Neuron (in vitro differentiated cells): ENCODE results near the gene ZNF853.
A peak's percentile ranks its signal among the peaks of the same experiment; 100 is the strongest.

Source experiments
- H2AFZ ChIP-seq: one replicate; pipeline ENCODE4 v1.6.1; 2013; ENCODE audit warnings: low read depth, mild to moderate bottlenecking, inconsistent platforms, low read length, moderate library complexity
- H3K27me3 ChIP-seq: one replicate; pipeline ENCODE4 v1.6.1; 2013; ENCODE audit warnings: low read length; ENCODE audit not compliant: insufficient read depth
- H3K36me3 ChIP-seq: one replicate; pipeline ENCODE4 v1.6.1; 2013; ENCODE audit warnings: low read length; ENCODE audit not compliant: insufficient read depth
- H3K4me1 ChIP-seq: one replicate; pipeline ENCODE4 v1.6.1; 2013; ENCODE audit warnings: low read length; ENCODE audit not compliant: insufficient read depth
- H3K4me3 ChIP-seq: 2 replicates; pipeline ENCODE4 v1.5.1; 2013; ENCODE audit warnings: mild to moderate bottlenecking, low read length, moderate library complexity
- H3K9me3 ChIP-seq: one replicate; pipeline ENCODE4 v1.6.1; 2013; ENCODE audit warnings: low read length

The ZNF853 gene

DNA sequence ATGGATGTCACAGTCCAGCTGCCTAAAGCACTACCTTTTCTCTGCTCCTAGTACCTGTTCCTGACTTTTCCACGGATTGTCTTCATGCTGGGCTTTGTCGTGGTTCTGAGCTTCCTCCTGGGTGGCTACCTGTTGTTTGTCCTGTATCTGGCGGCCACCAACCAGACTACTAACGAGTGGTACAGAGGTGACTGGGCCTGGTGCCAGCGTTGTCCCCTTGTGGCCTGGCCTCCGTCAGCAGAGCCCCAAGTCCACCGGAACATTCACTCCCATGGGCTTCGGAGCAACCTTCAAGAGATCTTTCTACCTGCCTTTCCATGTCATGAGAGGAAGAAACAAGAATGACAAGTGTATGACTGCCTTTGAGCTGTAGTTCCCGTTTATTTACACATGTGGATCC is 26.8 kb upstream of the ZNF853 start:
- Histone ChIP-seq H3K4me1 (peaks cover 10% of the 10 kb centered on the region), H3K4me3 (no peak overlapping the region), H3K36me3 (peaks cover 23% of the 10 kb centered on the region)

DNA sequence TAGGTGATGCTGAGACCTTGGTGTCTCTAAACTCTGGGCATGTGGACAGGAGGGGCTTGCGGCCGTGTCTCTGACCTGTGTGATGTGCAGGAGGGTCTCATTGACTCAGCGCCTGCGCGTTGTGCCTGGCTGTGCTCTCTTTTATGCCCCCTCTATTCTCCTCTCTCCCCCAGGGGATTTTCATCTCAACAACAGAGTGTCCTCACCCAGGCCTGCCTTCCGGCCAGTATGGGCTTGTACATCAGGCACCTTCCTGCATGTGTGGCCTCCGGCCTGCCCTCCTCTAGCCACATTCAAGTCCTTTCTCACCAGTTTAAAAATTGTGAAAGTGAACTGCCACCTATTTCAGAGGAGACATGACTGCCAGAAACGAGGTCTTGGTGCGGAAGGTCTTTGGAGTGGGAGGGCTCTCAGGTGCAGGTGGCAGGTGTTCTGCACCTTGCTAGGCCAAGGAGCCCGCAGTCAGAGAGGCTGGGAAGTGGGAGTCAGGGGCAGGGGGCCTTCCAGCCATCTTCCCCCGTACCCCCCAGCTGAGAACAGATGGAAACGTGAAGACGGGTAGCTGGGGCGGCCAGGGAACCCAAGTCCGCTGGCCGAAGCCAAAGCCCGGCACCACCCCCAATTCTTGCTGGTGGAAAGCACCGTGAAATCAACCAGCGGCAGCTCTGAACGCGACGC is 26.1 kb upstream of the ZNF853 start:
- Histone ChIP-seq H3K4me1 (peaks cover 10% of the 10 kb centered on the region), H3K27me3 (no peaks in the 10 kb centered on the region), H3K9me3 (no peaks in the 10 kb centered on the region), H2AFZ (peak overlapping the region; percentile 70), H3K4me3 (peak overlapping the region; percentile 28), H3K36me3 (peaks cover 30% of the 10 kb centered on the region)

More for the DNA sequence above, 26.8 kb upstream of the ZNF853 start:
- no peaks in the 10 kb centered on the region for H3K27me3 ChIP-seq
- H2AFZ ChIP-seq = no peak overlapping the region
- H3K9me3 ChIP-seq = no peaks in the 10 kb centered on the region

DNA sequence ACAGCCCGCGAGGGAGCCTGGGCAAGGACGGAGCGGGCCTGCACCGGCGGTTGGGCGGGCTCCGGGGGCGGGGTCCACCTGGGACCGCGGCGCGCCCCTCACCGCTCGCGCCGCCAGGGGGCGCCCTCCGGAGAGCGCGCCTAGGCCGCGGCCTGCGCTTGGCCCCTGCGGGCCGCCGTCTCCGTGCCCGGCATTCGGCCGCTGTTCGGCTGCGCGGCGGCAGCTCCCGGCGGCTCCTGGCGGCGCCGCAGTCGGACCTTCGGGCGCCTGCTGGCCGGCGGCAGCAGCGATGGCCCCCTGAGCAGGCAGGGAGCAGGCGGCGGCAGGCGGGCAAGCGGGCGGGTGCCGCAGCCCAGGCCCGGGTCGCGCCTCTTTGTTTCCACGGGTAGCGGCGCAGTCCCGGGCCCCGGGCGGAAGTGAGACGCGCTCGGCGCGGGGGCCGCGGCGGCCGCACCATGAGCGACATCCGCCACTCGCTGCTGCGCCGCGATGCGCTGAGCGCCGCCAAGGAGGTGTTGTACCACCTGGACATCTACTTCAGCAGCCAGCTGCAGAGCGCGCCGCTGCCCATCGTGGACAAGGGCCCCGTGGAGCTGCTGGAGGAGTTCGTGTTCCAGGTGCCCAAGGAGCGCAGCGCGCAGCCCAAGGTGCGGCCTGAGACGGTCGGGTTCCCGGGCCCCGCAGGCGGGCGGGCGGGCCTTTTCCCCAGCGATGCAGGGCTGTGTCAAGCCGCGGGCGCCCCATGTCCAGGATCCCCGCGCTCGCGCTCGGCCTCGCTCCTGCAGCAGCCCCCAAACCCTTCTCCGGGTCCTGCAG is 25.4 kb upstream of the ZNF853 start, which contains the start of gene INTS15:
Gene INTS15, plus strand, starts transcription at position 193 of the 816 bp plus-strand sequence. Its CDS starts 263 bp downstream, at position 456.
- Histone ChIP-seq H3K36me3 (peaks cover 31% of the 10 kb centered on the region), H3K4me3 (peak within 1 kb of the TSS; percentile 68), H3K9me3 (no peaks in the 10 kb centered on the region), H3K27me3 (no peaks in the 10 kb centered on the region), H2AFZ (peak within 1 kb of the TSS; percentile 90), H3K4me1 (peaks cover 10% of the 10 kb centered on the region)

DNA sequence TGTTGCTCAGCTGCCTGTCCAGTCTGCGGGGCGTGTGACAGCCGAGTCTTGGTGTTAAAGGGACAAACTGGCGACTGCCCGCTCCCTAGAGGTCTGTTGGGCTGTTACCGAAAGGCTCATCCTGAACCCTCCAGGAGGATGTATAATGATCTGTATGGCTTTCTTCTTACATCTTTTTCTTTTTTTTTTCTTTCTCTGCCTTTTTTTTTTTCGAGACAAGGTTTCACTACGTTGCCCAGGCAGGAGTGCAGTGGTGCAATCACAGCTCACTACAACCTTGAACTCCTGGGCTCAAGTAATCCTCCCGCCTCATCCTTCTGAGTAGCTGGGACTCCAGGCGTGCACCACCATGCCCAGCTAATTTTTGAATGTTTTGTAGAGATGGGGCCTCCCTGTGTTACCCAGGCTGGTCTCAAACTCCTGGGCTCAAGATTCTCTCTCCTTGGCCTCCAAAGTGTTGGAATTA is 24.7 kb upstream of the ZNF853 start:
- Histone ChIP-seq H3K9me3 (no peaks in the 10 kb centered on the region), H2AFZ (peak overlapping the region; percentile 90), H3K4me1 (peaks cover 10% of the 10 kb centered on the region), H3K27me3 (no peaks in the 10 kb centered on the region), H3K4me3 (peak overlapping the region; percentile 68), H3K36me3 (peaks cover 38% of the 10 kb centered on the region)

DNA sequence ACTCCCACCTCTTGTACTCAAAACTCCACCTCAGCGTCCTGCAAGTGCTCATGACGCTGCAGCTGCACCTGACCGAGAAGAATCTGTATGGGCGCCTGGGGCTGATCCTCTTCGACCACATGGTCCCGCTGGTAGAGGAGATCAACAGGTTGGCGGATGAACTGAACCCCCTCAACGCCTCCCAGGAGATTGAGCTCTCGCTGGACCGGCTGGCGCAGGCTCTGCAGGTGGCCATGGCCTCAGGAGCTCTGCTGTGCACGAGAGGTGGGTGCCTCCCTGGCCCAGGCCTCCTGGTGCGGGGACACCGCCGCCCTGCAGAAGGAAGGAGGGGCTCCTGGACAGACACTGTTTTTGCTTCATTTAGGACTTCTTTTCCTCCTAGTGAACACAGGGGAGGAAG is 15.3 kb upstream of the ZNF853 start:
- no peaks in the 10 kb centered on the region for H3K9me3 ChIP-seq
- H3K4me3 ChIP-seq = no peak overlapping the region
- H3K36me3 ChIP-seq = peaks cover 72% of the 10 kb centered on the region

DNA sequence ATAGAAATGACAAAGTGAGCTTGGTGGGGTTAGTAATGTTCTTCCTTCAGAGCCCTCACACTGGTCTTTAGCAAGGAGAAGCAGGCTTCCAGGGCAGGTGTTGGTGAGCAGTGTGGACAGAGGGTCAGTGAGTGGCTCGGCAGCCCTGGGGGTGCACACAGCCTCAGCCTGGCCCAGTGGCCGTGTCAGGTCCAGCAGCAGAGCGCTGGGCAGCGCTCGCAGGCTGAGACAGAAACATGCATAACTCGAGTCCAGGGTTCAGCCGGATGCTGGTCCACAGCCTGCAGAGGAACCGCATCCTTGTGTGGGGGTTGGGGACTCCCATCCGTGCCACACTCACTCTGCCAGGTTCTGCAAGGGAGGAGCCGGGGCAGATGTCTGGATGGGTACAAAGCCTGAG is 11.0 kb upstream of the ZNF853 start:
- H2AFZ ChIP-seq = no peak overlapping the region
- H3K4me1 ChIP-seq = no peaks in the 10 kb centered on the region
- no peaks in the 10 kb centered on the region for H3K27me3 ChIP-seq
- no peaks in the 10 kb centered on the region for H3K9me3 ChIP-seq
- H3K36me3 ChIP-seq = peaks cover 47% of the 10 kb centered on the region
- no peak overlapping the region for H3K4me3 ChIP-seq

More for the DNA sequence above, 15.3 kb upstream of the ZNF853 start:
- no peak overlapping the region for H2AFZ ChIP-seq
- no peaks in the 10 kb centered on the region for H3K27me3 ChIP-seq
- no peaks in the 10 kb centered on the region for H3K4me1 ChIP-seq

DNA sequence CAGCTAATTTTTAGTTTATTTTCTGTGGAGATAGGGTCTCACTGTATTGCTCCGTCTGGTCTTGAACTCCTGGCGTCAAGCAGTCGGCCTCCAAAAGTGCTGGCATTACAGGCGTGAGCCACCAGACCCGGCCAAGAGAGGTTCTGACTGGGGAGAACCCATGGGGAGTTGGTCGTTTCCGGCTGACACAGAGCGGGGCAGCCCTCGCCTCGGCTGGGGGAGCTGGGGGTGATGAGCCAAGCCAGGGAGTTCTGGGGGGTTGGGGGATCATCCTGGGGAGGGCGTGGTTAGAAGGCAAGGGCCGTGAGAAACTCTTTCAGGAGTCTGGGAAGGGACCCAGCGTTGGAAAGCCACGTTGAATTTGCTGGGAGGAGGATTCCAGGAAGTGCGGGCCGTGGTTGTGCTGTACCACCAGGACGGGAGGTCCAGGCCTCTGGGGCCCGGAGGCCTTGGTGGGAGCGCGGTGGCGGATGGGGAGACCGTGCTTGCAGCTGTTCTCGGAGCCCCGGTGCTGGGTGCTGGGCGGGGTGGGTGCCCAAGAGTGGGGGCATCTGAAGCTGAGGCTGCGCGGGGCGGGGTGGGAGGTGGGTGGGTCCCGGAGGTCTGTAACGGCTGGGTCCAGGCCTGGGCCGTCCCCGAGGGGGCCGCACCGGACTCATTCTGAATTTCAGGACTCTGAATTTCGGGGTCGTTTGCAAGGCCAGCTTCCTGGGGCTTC is 8.4 kb upstream of the ZNF853 start:
- peaks cover 30% of the 10 kb centered on the region for H3K36me3 ChIP-seq
- no peaks in the 10 kb centered on the region for H3K9me3 ChIP-seq
- no peak overlapping the region for H2AFZ ChIP-seq
- H3K4me3 ChIP-seq = no peak overlapping the region
- no peaks in the 10 kb centered on the region for H3K4me1 ChIP-seq
- no peaks in the 10 kb centered on the region for H3K27me3 ChIP-seq

DNA sequence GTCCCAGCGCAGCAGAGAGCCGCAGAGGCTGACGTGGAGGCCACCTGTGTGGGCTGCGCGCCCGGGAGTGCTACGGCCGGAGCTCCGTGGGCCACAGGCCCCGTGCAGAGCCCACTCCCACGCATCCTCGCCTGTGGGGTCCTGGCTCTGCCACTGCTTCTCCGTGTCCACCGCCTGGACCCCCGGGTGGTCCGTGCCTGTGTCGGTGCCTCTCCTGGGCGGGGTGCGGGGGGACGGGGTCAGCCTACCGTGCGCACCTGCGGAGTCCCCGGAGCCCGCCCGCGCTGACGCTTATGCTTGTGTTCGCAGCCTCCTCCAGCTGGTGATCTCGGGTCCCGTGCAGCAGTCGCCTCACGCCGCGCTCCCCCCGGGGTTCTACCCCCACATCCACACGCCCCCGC is 7.8 kb upstream of the ZNF853 start:
- Histone ChIP-seq H3K9me3 (no peaks in the 10 kb centered on the region), H3K4me1 (no peaks in the 10 kb centered on the region), H3K36me3 (peaks cover 24% of the 10 kb centered on the region), H3K27me3 (no peaks in the 10 kb centered on the region), H3K4me3 (no peak overlapping the region), H2AFZ (no peak overlapping the region)

DNA sequence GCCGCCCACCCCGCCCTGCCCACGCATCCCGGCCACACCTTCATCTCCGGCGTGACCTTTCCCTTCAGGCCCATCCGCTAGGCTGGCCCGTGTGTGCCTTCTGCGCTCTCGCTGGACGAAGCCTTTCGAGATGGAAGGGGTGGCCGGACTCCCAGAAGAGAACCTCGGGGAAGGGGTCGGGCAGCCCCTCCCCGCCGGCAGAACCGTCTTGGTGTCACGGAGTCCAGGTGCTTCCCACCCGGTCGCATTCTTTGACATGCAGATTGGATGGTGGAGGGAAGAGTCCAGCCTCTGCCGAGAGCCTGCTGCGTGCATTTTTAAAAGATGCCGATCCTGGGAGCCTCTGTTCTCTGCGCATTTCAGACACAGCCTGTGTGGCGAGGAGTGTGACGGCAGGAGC is 7.3 kb upstream of the ZNF853 start:
- peaks cover 22% of the 10 kb centered on the region for H3K36me3 ChIP-seq
- H2AFZ ChIP-seq = no peak overlapping the region
- H3K9me3 ChIP-seq = no peaks in the 10 kb centered on the region
- H3K4me3 ChIP-seq = no peak overlapping the region
- H3K27me3 ChIP-seq = no peaks in the 10 kb centered on the region
- H3K4me1 ChIP-seq = no peaks in the 10 kb centered on the region

DNA sequence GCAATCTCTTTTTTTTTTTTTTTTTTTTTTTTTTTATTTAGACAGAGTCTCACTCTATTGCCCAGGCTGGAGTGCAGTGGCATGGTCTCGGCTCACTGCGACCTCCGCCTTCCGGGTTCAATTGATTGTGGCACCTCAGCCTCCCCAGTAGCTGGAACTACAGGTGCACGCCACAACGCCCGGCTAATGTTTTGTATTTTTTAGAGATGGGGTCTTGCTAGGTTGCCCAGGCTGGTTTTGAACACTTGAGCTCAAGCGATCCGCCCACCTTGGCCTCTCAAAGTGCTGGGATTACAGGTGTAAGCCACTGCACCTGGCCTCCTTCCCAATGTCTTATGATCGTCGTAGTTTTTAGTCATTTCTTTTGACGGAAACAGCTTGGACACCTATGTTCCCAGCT is 6.6 kb upstream of the ZNF853 start:
- H3K27me3 ChIP-seq = no peaks in the 10 kb centered on the region
- H2AFZ ChIP-seq = no peak overlapping the region
- no peaks in the 10 kb centered on the region for H3K9me3 ChIP-seq
- no peaks in the 10 kb centered on the region for H3K4me1 ChIP-seq
- peaks cover 20% of the 10 kb centered on the region for H3K36me3 ChIP-seq
- H3K4me3 ChIP-seq = no peak overlapping the region

DNA sequence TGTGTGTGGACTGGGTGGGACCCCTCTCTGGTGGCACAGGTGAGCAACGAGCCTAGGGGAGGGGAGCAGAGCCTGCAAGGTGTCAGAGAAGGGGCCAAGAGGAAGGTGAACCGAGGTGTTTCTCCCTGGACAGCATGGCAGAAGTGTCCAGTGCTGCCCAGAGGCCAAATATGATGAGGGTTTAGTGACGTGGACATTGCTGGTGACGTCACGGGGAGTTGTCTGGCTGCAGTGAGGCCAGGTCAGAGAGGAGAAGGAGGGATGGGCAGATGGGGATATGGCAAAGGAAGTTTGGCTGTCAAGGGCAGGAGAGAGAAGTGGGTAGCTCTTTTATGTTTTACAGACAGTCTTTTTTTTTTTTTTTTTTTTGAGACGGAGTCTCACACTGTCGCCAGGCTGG is 2.6 kb upstream of the ZNF853 start:
- H3K27me3 ChIP-seq = no peaks in the 10 kb centered on the region
- H3K9me3 ChIP-seq = no peaks in the 10 kb centered on the region
- peaks cover 7% of the 10 kb centered on the region for H3K36me3 ChIP-seq
- peaks cover 12% of the 10 kb centered on the region for H3K4me1 ChIP-seq
- H2AFZ ChIP-seq = no peak overlapping the region
- H3K4me3 ChIP-seq = no peak overlapping the region

DNA sequence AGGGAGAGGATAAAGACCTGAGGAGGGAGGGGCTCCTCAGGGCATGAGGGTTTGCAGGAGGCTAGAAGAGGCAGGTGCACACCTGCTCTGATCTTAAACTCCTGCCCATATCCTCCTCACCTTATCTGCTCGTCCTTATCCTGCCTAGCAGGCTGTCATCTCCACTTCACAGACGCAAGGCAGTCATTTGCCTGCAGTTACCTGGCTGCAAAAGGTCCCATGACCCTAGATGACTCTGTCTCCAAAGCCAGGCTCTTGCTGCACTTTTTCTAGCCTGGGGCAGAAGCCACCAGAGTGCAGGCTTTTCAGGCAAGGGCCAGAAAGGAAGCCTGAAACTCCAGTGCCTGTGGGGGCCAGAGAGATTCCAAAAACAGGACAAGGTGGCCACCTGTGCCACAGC is 1.7 kb upstream of the ZNF853 start:
- Histone ChIP-seq H3K27me3 (no peaks in the 10 kb centered on the region), H3K9me3 (no peaks in the 10 kb centered on the region), H3K4me1 (peaks cover 12% of the 10 kb centered on the region), H3K4me3 (no peak overlapping the region), H3K36me3 (peaks cover 4% of the 10 kb centered on the region), H2AFZ (no peak overlapping the region)
